ENCODE results near the gene RAPGEF4. TPM values are rescaled to one million over a fixed set of nuclear protein-coding genes. Genes with fewer than 3 reads are reported as not detected.

Gene RAPGEF4
- total and polyA plus RNA-seq, 2 of the 13 experiments (the other 11 are each of a cell fraction or from before 2014, with no cell fraction given): 0.78 to 0.91 TPM

GRCh38 chr2:173075781-173076580 lies 340.3 kb downstream of the RAPGEF4 start, which contains the start of gene MAP3K20 (continued):
- no peak for TF ChIP-seq ZUFSP (CRISPR knock-in tag; IDR thresholded peaks at IDR 0.05; ENCODE audit: borderline replicate concordance)
- no peak for TF ChIP-seq SCMH1 (CRISPR knock-in tag; IDR thresholded peaks at IDR 0.05; ENCODE audit: borderline replicate concordance)
- peak; percentile 66; the same call in 1 of the 2 replicates for TF ChIP-seq ZNF501 (CRISPR knock-in tag; IDR thresholded peaks at IDR 0.05)
- no peak; the same call in 1 of the 2 replicates for TF ChIP-seq MXD3 (CRISPR knock-in tag; IDR thresholded peaks at IDR 0.05)
- no peak for TF ChIP-seq ZNF30 (CRISPR knock-in tag; IDR thresholded peaks at IDR 0.05)
- peak; percentile 75 for TF ChIP-seq SAP130 (CRISPR knock-in tag; IDR thresholded peaks at IDR 0.05; ENCODE audit: low read depth)
- no peak for TF ChIP-seq ZBTB37 (CRISPR knock-in tag; IDR thresholded peaks at IDR 0.05)
- TF ChIP-seq ZSCAN22 (CRISPR knock-in tag; IDR thresholded peaks at IDR 0.05): no peak
- no peak for TF ChIP-seq SETDB1 (CRISPR knock-in tag; IDR thresholded peaks at IDR 0.05; ENCODE audit: borderline replicate concordance)
- TF ChIP-seq ZBTB4 (CRISPR knock-in tag; IDR thresholded peaks at IDR 0.05; ENCODE audit: borderline replicate concordance): no peak
- no peak for TF ChIP-seq PPARG (CRISPR knock-in tag; conservative IDR thresholded peaks at IDR 0.05)
- no peak; the same call in 1 of the 2 replicates for TF ChIP-seq ZNF776 (CRISPR knock-in tag; IDR thresholded peaks at IDR 0.05)
- no peak for TF ChIP-seq PBX2 (CRISPR knock-in tag; IDR thresholded peaks at IDR 0.05)
- TF ChIP-seq NFYC (CRISPR knock-in tag; IDR thresholded peaks at IDR 0.05): no peak
- TF ChIP-seq NRL (CRISPR knock-in tag; IDR thresholded peaks at IDR 0.05; ENCODE audit: borderline replicate concordance): peak; percentile 56; the same call in 1 of the 2 replicates
- no peak for TF ChIP-seq KAT7 (CRISPR knock-in tag; IDR thresholded peaks at IDR 0.05; ENCODE audit: borderline replicate concordance)
- TF ChIP-seq SOX5 (CRISPR knock-in tag; IDR thresholded peaks at IDR 0.05; ENCODE audit: borderline replicate concordance): 0 out of 2 replicates have a peak, but pooled peaks have one; percentile 7
- TF ChIP-seq HOXD1 (CRISPR knock-in tag; IDR thresholded peaks at IDR 0.05): no peak
- 0 out of 2 replicates have a peak, but pooled peaks have one; percentile 11 for TF ChIP-seq ETS1 (CRISPR knock-in tag; IDR thresholded peaks at IDR 0.05)

All from HepG2 (cell line).